HEK293T (cell line): ENCODE results near the gene MVB12B.

Experiments
- BHLHE40 ChIP-seq: fragments of 450-650 bp; IDR thresholded peaks from 2 replicates; pipeline ENCODE4 v1.6.1; 2016; ENCODE audit warnings: mild to moderate bottlenecking, moderate library complexity, borderline replicate concordance
- ELF4 ChIP-seq: fragments of 450-650 bp; IDR thresholded peaks from 2 replicates; pipeline ENCODE4 v1.6.1; 2017; ENCODE audit warnings: antibody characterized with exemption
- FOXA1 ChIP-seq: fragments of 450-650 bp; IDR thresholded peaks from 2 replicates; pipeline ENCODE4 v1.6.1; 2016; ENCODE audit warnings: mild to moderate bottlenecking
- FOXK2 ChIP-seq: fragments of 450-650 bp; IDR thresholded peaks from 2 replicates; pipeline ENCODE4 v1.6.1; 2016; ENCODE audit warnings: mild to moderate bottlenecking
- FOXM1 ChIP-seq: fragments of 450-650 bp; IDR thresholded peaks from 2 replicates; pipeline ENCODE4 v1.6.1; 2017; ENCODE audit warnings: mild to moderate bottlenecking, borderline replicate concordance
- HDGF ChIP-seq: fragments of 450-650 bp; IDR thresholded peaks from 2 replicates; pipeline ENCODE4 v1.6.1; 2017; ENCODE audit warnings: antibody characterized with exemption, borderline replicate concordance
- LEF1 ChIP-seq: fragments of 450-650 bp; IDR thresholded peaks from 2 replicates; pipeline ENCODE4 v1.6.1; 2017; ENCODE audit warnings: mild to moderate bottlenecking, borderline replicate concordance
- NFRKB ChIP-seq: fragments of 450-650 bp; IDR thresholded peaks from 2 replicates; pipeline ENCODE4 v1.6.1; 2016; ENCODE audit warnings: mild to moderate bottlenecking, moderate library complexity
- PKNOX1 ChIP-seq: fragments of 450-650 bp; IDR thresholded peaks from 2 replicates; pipeline ENCODE4 v1.6.1; 2016
- SP1 ChIP-seq: fragments of 450-650 bp; IDR thresholded peaks from 2 replicates; pipeline ENCODE4 v1.6.1; 2017
- TARDBP ChIP-seq: fragments of 450-650 bp; IDR thresholded peaks from 2 replicates; pipeline ENCODE4 v1.6.1; 2016
- ZNF384 ChIP-seq: fragments of 450-650 bp; IDR thresholded peaks from 2 replicates; pipeline ENCODE4 v1.6.1; 2016

DNA sequence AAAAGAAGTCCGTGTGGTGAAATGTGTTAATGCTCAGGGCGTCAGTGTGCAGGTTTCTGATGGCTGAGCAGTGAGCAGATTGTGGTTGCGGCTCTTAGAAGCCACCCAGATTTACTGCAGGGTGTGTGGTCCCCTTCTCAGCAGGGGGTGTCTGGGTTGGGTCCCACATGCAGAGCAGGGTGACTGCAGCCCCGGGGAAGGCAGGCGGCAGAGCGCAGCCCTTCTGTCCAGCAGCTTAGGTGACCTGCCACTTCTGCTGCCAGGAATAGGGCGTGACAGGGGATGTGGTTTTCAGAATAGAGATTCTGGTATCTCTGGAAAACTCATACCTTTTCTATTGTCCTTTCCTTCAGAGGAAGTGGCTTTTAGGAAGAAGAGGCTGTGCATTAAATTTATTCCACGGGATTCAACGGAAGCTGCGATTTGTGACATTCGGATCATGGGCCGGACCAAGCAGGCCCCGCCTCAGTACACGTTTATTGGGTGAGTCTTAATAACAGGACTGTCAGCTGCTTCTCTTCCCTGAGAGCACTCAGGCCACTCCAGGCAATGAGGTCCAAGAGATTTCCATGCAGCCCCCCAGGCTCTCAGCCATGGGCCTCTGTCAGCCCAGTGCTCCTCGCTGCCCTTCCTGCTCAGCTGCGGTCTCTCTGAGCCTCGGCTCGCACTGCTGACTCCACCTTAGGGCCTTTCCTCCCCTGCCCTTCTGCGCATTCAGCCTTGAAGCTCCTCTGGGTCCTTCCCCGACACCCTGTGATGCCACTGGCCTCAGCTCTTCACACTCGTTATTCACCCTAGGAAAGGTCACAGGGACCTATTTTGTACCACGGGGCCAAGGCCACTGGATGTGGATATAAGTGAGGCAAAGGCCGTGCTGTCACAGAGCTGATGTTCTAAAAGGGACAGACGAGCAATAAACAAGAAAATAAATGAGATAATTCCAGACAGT, 65.4 kb downstream of the MVB12B start:
- no peak for TF ChIP-seq ELF4
- no peak for TF ChIP-seq FOXA1
- TF ChIP-seq ZNF384: no peak
- TF ChIP-seq PKNOX1: no peak
- TF ChIP-seq TARDBP: no peak
- no peak for TF ChIP-seq BHLHE40
- TF ChIP-seq NFRKB: no peak
- no peak for TF ChIP-seq LEF1
- TF ChIP-seq HDGF: no peak
- no peak for TF ChIP-seq FOXM1
- TF ChIP-seq SP1: no peak
- TF ChIP-seq FOXK2: no peak
